DLD1 (cell line): ENCODE measurements around the gene APBB2.

Experiments used
- in situ Hi-C: cut with HindIII; loops from 2 replicates; pipeline ENCODE4 v1.10.0; 2017; ENCODE audit warnings: low sequenced_read_pairs

APBB2 gene

DNA sequence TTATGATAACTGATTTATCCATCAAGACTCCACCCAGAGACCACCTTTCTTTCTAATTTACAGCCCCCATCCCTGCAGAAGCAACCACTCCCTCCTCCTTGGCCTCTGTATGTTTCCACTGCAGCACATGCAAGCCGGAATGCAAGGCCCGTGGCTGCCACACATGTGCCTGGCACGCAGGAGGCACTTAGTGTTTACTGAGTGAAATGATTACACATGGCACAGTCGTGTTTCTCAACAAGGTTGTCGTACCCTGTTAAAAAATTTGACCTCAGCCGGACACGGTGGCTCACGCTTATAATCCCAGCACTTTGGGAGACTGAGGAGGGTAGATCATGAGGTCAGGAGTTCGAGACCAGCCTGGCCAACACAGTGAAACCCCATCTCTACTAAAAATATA, 104.3 kb downstream of the APBB2 start:
- in situ Hi-C loops = no loop called here

DNA sequence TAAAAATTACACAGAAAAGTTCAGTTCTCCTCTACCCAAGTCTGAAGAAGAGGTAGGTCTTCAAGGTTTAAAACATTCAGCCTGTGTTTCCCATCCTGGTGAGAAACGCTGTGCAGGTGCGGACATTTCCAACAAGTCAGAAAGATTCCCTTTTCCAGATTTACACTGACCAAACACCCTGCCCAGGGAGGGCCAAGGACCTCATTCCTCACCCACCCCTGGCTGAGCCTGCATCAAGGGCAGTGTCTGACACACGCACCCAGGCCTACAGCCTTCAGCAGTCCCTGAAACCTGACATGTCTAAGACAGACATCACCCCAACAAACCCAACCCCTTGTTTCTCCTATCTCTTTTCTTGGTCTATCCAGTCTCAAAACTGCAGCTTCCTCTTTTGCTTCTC, 105.9 kb downstream of the APBB2 start:
- in situ Hi-C loops = no loop called here

DNA sequence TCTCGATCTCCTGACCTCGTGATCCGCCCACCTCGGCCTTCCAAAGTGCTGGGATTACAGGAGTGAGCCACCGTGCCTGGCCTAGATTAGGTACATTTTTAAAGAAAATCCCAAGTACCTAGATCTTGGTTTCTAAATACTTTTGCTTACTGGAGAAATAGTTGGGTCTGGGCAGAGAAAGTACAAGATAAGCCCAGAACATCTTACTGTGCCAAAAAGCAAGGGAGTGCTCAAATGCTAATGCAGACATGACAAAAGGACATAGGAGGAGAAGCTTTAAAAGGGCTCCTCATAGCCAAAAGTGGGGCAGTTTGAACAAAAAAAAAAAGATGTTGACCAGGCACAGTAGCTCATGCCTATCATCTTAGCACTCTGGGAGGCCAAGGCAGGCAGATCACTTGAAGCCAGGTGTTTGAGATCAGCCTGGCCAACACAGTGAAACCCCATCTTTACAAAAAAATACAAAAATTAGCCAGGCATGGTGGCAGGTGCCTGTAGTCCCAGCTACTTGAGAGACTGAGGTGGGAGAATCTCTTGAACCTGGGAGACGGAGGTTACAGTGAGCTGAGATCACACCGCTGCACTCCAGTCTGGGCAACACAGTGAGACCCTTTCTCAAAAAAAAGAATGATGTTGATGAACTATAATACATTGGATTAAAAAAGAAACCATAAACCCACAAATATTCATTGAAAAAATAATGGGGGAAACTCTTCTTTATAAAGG, 107.5 kb downstream of the APBB2 start:
- in situ Hi-C loops = no loop called here

DNA sequence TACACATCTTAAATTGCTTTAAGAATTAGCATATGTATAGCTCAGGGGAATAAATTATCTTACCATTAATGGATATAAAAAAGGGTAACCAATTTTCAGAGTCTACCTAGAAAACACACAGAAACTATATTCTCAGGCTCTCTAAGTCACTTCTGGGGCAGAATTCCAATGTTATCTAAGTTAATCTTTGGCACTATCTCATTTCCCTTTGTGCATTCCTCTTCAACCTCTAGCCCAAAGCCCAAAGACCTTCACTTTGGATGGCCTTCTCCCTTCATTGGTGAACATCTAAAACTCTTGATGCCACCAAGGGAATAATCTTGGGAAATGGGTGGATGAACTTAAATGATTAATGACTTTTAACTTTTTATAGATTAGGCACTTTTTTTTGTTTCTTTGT, 108.3 kb downstream of the APBB2 start:
- in situ Hi-C loops = no loop called here

- in situ Hi-C loops = no loop called here
Measured at GRCh38 chr4:41104155-41104554, 110.2 kb downstream of the APBB2 start.

DNA sequence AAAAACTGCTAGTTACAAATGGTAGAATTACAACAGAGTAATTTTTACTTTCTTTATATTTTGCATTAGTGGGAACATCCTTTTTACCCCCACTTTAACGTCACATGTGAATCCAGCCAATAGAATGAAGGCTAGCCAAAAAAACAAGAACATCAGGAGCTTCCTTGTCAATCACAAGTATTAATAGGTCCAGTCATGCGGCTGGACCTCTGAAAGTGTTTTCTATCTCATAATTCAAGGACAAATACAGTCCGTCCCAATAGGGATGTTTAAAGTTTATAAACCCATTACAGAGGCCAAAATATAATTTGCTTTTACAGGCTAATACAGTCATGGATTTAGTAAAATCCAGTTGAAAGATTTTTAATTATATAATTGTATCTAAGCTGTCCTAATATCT, 110.7 kb downstream of the APBB2 start:
- in situ Hi-C loops = no loop called here

DNA sequence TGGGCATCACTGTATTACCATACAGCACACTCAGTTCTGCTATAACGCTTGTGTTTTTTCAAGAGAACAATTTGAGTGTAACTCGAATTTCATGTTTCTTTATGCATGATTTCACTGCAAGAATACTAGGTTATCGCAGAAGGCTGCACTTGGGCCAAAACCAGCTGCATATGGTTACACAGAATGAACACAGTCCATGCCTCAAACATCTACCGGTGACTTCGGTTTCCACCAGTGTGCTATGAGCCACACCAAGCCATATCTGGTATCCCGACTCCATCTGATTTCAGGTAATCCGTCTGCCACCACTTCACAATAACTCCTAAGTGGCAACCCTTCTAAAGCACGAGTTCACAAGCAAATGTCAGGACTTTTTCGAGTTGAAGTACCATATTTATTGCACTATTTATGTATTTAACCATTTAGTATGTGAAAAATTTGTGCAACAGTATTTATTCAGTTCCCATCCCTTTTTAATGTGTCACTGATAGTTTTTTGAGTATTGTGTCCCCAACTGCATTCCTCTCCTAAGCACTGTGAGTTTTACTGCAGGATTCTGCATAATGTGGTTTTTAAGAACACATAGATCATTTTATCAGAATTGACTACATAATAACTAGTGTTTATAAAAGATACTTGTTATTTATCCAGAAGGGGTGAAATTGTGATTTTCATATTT, 111.8 kb downstream of the APBB2 start:
- in situ Hi-C loops = no loop called here

DNA sequence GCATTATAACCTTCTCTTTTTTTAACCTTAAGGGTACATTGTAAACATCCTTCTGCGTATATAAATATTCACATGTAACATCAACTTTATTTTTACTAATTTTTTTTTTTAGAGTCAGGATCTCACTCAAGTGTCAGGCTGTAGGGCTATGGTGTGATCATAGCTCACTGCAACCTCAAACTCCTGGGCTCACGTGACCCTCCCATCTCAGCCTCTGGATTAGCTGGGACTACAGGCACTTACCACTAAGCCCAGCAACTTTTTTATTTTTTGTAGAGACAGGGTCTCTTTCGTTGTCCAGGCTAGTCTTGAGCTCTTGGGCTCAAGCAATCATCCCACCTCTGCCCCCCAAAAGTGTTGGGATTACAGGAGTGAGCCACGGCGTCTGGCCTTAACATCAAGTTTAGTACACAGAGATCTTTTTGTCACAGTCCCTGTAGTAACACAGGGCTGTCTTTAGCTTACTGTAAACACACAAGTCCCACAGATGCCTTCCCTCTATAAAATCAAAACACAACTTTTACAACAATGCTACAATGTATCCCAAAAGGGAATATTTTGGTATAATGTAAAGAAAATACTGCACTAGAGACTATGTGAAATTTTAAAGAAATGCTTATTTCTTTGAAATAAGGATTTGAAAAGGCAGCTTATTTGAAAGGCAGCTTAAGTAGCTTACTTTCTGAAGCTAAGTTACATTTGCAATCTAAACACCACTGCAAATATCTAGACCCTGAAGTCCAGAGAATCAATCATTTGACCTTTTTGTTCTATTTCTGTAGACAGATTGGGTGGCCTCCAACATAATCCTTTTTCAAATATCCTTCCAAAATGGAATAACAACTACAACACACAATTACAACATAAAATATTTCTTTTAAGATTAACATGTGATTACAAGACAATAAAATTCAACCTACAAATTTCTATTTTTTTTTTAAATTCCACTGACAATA, 116.0 kb downstream of the APBB2 start:
- in situ Hi-C loops = no loop called here

DNA sequence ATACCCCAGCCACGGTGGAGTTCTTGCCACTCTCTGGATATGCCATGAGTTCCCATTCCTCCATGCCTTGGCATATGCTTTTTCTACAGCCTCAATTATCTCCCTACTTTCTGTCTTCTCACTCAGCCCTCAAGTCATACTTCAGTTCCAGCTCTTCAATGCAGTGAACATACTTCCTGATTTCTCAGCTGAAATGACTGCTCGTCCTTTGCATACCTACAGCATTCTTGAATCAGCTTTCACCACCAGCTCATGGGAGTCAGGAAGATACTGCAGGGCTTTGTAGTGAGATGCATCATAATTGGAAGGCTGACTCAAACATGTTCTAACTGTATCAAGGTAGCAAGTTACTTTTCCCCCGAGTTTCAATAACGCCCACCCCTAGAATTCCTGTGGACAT, 118.4 kb downstream of the APBB2 start:
- in situ Hi-C loops = no loop called here

DNA sequence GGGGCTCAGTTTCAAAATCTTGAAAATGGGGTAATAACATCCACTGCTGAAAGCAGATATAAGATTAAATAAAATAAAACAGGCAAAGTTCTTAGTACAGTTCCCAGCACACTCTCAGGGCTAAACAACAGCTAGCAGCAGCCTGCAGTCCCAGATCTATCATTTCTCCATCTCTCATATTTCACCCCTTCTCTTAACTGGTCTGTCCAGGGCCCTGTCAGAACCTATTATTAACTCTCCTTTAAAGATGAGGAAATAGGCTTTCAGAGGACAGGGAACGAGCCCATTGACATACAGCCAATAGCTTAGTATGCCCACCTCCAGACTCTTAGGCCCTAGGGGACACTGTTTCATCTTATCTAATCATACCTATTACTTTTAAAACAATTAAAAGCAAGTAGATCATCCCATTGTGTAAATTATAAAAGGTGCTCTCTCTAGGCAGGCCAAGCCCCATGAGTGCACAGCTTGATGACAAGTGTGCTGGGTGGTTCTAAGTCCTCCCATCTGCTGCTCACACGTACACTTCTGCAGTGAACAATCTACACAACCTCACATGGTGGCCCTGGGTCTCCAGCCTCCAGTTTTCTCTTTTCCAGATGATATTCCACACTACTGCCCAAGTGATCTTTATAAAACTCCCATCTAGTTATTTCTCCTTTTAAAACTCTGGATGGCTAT, 119.0 kb downstream of the APBB2 start:
- in situ Hi-C loops = no loop called here

DNA sequence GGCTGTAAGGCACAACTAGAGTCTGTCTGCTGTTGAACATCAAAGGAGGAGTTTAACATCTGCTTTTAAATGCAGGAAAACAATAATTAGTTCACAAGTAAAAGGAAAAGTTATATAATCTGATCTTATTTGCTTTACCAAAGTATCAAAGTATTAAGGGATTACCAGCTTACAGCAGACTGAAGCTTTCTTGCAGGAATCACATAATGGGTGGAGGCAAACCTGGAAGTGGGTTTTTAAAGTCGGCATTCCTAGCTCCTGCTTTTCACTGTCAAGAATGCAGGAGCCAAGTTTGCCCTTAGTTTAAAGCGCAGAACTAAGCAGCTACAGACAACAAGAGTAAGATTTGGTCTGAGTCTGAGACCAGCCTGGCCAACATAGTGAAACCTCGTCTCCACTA, 122.2 kb downstream of the APBB2 start:
- in situ Hi-C loops = no loop called here

GRCh38 chr4:41081847-41082246, 132.5 kb downstream of the APBB2 start:
- in situ Hi-C loops = no loop called here

- in situ Hi-C loops = no loop called here
Measured at GRCh38 chr4:41080976-41081375, 133.4 kb downstream of the APBB2 start.

DNA sequence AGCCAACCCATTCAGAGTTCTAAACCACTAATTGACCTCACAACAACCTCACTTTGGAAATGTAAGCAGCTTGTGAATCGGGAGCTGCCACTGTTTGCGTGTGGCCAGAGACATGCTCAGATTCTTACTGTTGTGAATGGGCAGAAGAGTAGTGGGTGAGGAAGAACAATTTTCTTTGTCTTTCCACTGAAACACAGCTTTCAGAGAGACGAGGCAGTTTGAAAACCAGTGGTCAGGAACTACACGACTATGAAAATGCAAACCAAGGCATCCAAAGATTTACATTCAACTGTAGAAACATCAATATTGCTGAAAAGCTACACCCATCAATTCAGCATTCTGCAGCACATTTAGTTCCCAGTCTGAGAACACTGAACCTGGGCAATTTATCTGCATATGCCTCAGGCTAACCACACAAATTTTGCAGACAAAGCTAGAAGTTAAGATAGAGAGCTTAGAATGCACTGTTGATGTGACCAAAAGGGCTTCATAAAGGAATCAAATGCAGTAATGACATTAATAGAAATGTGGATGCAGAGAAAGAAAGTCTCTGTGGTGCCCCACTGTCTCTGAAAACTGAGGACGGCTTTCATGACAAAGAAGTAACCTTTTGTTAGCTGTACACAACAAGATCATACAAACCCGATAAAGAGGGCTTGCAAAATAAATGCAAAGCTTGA, 134.3 kb downstream of the APBB2 start:
- in situ Hi-C loops = no loop called here

DNA sequence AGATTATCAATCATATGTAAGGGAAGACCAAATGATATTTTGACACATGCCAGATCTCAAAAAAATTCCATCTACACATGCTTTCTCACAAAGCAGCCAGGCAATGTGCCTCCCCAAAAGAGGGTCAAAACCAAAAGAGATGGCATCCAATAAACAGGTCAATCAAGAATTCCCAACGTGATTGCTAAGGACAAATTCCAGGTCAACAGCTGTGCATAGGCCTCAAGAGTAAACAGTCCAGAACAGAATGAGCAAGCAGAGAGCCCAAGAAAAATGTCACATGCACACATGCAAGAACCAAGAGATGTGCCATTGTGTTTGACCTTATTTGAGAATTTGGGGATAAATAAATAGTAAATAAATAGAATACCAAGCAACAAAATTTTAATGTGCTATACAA, 136.7 kb downstream of the APBB2 start:
- in situ Hi-C loops = no loop called here

DNA sequence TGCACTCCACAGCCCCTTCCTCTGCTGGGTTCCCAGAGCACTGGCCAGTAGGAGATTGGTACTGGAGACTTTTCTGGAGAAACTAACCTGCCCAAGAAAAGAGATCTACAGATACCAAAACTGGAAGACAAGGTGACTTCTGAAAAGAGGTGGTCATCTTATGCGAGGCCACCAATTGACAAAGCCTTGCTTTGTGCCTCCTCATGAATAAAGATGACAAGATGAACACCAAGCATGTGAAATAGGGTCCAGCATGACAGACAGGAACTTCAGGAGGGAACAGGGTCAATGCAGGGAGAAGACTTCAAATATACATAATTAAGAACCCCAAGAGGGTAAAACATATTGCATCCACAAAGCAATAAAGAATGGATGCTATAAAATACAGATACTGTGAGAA, 137.9 kb downstream of the APBB2 start:
- in situ Hi-C loops = no loop called here

DNA sequence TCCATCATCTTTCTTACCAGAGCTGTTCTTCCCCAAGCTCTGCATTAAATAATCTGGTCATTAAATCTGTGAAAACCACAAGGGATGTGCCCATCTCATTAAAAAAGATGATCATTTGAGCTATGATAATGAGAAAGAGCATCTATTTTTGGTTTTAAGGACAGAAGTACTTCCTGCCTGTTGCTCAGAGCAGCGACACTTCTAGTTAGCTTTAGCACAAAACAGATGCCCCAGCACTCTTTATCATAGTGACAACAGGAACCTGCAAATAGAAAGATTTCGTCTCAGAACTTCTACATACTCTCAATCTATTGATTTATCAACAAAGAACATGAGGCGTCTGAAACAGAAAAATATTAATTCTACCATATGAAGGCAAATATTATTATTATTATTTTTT, 140.1 kb downstream of the APBB2 start:
- in situ Hi-C loops = no loop called here

- in situ Hi-C loops = no loop called here
Measured at GRCh38 chr4:41072021-41072777, 142.1 kb downstream of the APBB2 start.

- in situ Hi-C loops = no loop called here
Measured at GRCh38 chr4:41070516-41071281, 143.6 kb downstream of the APBB2 start.
